Lung (tissue), 12 donors: ENCODE data around the gene ASAP2. TPM values are rescaled to one million over a fixed set of nuclear protein-coding genes. Genes with fewer than 3 reads are reported as not detected.

Experiments used
- ATAC-seq: fragments of 200-7000 bp; cut with Tn5 transposase; one replicate; pipeline ENCODE4 v1.9.1; 2020; ENCODE audit warnings: moderate number of reproducible peaks; ENCODE audit not compliant: insufficient read depth, low FRiP score
- DNase-seq, 3 donors: peaks; one replicate each; pipeline ENCODE4 v3.0.0-alpha.2; 2013 to 2017
- H3K27ac ChIP-seq, 2 donors: one replicate each; pipeline ENCODE4 v1.5.1; 2013; ENCODE audit warnings: mild to moderate bottlenecking in 2 of 2, moderate library complexity in 2 of 2, control low read depth in 1 of 2, inconsistent platforms in 1 of 2, low read depth in 1 of 2, low read length in 1 of 2
- H3K27me3 ChIP-seq, 3 donors: one replicate each; pipeline ENCODE4 v1.5.1; 2013; ENCODE audit warnings: low read length in 2 of 3; ENCODE audit not compliant: control insufficient read depth in 3 of 3, insufficient read depth in 3 of 3
- H3K36me3 ChIP-seq, 4 donors: one replicate each; pipeline ENCODE4 v1.5.1; 2013; ENCODE audit warnings: low read length in 4 of 4, mild to moderate bottlenecking in 1 of 4, moderate library complexity in 1 of 4; ENCODE audit not compliant: control insufficient read depth in 4 of 4, insufficient read depth in 4 of 4
- H3K4me1 ChIP-seq, 5 donors: one replicate each; pipeline ENCODE4 v1.5.1; 2013; ENCODE audit warnings: low read length in 5 of 5, mild to moderate bottlenecking in 2 of 5, moderate library complexity in 1 of 5; ENCODE audit not compliant: control insufficient read depth in 5 of 5, insufficient read depth in 5 of 5
- H3K4me3 ChIP-seq: one replicate; pipeline ENCODE4 v1.5.1; 2013; ENCODE audit warnings: mild to moderate bottlenecking, control low read depth, moderate library complexity
- H3K9ac ChIP-seq, 2 donors: one replicate each; pipeline ENCODE4 v1.5.1; 2013; ENCODE audit warnings: low read length in 2 of 2, control low read depth in 1 of 2; ENCODE audit not compliant: insufficient read depth in 1 of 2
- H3K9me3 ChIP-seq, 4 donors: one replicate each; pipeline ENCODE4 v1.5.1; 2013; ENCODE audit warnings: low read length in 3 of 4, mild to moderate bottlenecking in 1 of 4, moderate library complexity in 1 of 4; ENCODE audit not compliant: control insufficient read depth in 4 of 4, insufficient read depth in 3 of 4
- WGBS, 2 donors: extraction: QIAGEN DNeasy Blood & Tissue Kit; methylation state at CpG; one replicate each; pipeline ENCODE4 v1.1.7; 2013; 5-methylcytosine and 5-hydroxymethylcytosine counted together
- polyA plus RNA-seq, 2 donors: library from polyadenylated mRNA; stranded (reverse); fragments of 200-250 nt; gene quantifications; one replicate each; pipeline ENCODE4 v1.2.1, GENCODE V29; 2013
- total RNA-seq, 2 donors: library from RNA; depleted of rRNA in 1 of 2; stranded (reverse); fragments of >200 nt in 1 of 2; gene quantifications; one replicate each; pipeline ENCODE4 v1.2.1, GENCODE V29; 2014 to 2021
- TF ChIP-seq, protein P1 (sequence below): IDR thresholded peaks from 2 replicates; pipeline ENCODE4 v1.5.1; 2012; ENCODE audit warnings: mild to moderate bottlenecking; ENCODE audit errors: control extremely low read depth, extremely low read depth
- donor health status: control.
- donor health status: control.
- donor health status: Bipolar disorder and iron deficiency.
- donor health status: healthy.
- donor health status: DM: yes; HTN: yes; CAD: no.

The ASAP2 gene
- total and polyA plus RNA-seq, 4 donors = 7.4 to 30.9 (median 17.0) TPM

DNA sequence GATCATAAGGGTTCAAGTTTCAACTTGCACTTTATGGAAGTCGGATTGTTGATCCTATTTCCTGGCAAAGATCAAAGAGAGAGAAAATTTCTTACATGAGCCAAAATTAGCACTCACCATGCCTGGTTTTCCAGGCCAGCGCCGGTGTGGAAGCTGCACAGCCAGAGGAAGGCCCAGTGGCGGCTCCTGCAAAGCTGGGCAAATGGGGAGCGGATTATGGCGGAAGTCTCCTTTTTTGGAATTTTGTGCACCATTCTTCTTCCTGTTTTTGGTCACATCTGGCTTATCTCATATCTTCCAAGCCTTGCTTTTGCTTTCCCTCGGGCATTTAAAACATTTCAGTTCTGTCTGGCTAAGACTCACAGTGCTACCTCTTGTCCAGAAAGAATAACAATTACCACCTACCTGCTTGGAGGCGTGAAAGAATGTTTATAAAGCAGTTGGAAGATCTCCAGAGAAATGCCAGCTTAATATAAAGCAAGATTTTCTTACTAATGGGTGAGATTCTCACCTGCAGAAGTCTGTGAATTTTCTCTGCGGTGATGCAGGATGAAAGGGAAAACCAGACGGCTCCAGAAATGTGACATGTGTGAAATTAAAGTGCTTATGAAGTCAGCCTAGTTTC is 94.3 kb downstream of the ASAP2 start:
- WGBS, 2 donors = 62 to 78% methylated on average over 10 of the region's 10 CpGs
- peak in 2 of 3 donors; percentile 9 to 25 for DNase-seq
- Histone ChIP-seq H3K4me1 (peaks cover 0 to 8% (median 2%) of the 10 kb centered on the region in 5 donors), H3K9me3 (no peaks in the 10 kb centered on the region), H3K36me3 (peaks cover 0 to 7% (median 3%) of the 10 kb centered on the region in 4 donors), H3K27ac (no peak overlapping the region), H3K9ac (no peak overlapping the region), H3K4me3 (no peak overlapping the region), H3K27me3 (no peaks in the 10 kb centered on the region)
- TF ChIP-seq, protein P1, sequence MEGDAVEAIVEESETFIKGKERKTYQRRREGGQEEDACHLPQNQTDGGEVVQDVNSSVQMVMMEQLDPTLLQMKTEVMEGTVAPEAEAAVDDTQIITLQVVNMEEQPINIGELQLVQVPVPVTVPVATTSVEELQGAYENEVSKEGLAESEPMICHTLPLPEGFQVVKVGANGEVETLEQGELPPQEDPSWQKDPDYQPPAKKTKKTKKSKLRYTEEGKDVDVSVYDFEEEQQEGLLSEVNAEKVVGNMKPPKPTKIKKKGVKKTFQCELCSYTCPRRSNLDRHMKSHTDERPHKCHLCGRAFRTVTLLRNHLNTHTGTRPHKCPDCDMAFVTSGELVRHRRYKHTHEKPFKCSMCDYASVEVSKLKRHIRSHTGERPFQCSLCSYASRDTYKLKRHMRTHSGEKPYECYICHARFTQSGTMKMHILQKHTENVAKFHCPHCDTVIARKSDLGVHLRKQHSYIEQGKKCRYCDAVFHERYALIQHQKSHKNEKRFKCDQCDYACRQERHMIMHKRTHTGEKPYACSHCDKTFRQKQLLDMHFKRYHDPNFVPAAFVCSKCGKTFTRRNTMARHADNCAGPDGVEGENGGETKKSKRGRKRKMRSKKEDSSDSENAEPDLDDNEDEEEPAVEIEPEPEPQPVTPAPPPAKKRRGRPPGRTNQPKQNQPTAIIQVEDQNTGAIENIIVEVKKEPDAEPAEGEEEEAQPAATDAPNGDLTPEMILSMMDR = no peak
- ATAC-seq = no peak

DNA sequence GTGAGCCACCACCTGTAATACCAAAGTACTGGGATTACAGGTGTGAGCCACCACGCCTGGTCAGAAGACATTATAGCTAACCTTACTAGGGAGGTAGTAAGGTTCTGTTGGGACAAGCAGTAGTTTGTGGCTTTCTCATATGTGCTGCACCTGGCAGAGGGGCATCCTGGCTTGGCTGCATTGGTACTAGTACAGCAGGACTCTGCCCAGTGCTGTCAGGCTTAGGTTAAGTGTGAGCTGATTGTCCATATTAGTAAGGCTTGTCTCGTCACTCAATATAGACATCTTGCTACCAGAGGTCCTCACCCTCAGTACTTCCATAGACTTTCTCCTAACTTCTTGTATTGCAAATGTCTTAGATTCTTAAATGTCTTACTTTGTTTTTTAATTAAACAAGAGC is 96.1 kb downstream of the ASAP2 start:
- H3K36me3 ChIP-seq = peaks cover 0 to 7% (median 3%) of the 10 kb centered on the region in 4 donors
- no peak overlapping the region for H3K4me3 ChIP-seq
- no peak overlapping the region for H3K27ac ChIP-seq
- 97 to 98% methylated on average over 2 of the region's 2 CpGs for WGBS, 2 donors
- ATAC-seq (no peak), DNase-seq (no peak)
- H3K4me1 ChIP-seq = peaks cover 0 to 11% (median 5%) of the 10 kb centered on the region in 5 donors
- H3K27me3 ChIP-seq = no peaks in the 10 kb centered on the region
- H3K9me3 ChIP-seq = no peaks in the 10 kb centered on the region
- H3K9ac ChIP-seq = no peak overlapping the region
- TF ChIP-seq, protein P1 = no peak

DNA sequence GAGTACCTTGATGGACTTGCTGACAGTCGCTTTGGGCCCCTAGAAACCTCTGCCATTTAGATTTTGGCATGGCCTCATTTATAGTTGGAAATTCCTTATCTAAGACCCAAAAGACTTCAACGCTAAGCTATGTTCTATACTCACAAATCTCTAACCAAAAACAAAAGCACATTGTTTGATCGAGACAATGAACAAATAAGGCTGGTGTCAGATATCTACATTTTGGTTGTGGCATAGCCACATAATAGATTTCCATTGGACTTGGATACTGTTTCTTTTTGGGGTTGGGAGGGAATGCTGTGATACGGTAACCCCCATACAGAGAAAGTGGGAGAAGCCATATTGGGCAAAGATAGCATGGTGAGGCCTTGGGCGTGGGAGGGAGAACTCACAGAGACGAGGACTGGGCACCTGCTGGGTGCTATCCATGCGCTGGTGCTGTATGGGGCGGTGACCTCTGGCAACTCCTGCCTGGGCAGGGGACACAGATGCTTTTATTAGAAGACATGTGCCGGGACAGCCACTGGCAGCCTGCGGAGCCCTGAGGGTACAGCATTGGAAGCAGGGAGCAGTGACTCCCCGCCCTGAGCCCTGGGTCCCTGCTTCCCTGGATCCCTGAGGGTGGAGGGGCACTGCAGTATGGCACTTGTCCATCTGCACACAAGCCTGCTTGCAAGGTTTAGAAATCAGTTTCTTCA is 97.1 kb downstream of the ASAP2 start:
- TF ChIP-seq, protein P1 = no peak
- Histone ChIP-seq H3K27me3 (no peaks in the 10 kb centered on the region), H3K9ac (no peak overlapping the region), H3K4me1 (peaks cover 0 to 10% (median 5%) of the 10 kb centered on the region in 5 donors), H3K27ac (no peak overlapping the region), H3K36me3 (peaks cover 0 to under 1% (median 0%) of the 10 kb centered on the region in 4 donors), H3K9me3 (no peaks in the 10 kb centered on the region), H3K4me3 (no peak overlapping the region)
- ATAC-seq = no peak
- DNase-seq = no peak
- 96 to 97% methylated on average over 11 of the region's 11 CpGs for WGBS, 2 donors
